Activated effector memory CD4-positive, alpha-beta T cell treated with anti-CD3 and anti-CD28 coated beads, Interleukin-2, amount 50 U/mL, for 16 hours (primary cell): ENCODE data around the gene HOXB8.

ENCODE experiments used
- DNase-seq: peaks from one replicate; pipeline ENCODE4 v3.0.0-alpha.2; 2020

Gene HOXB8

GRCh38 chr17:48567209-48567608 is 47.9 kb downstream of the HOXB8 start:
- no peak for DNase-seq

GRCh38 chr17:48566717-48567116 is 48.4 kb downstream of the HOXB8 start:
- no peak for DNase-seq

- DNase-seq, result no peak
Measured at GRCh38 chr17:48565925-48566710, 49.0 kb downstream of the HOXB8 start.

- no peak for DNase-seq
Measured at GRCh38 chr17:48565022-48565554, 50.0 kb downstream of the HOXB8 start.

GRCh38 chr17:48564188-48565021 is 50.7 kb downstream of the HOXB8 start:
- no peak for DNase-seq

- DNase-seq, result no peak
Measured at GRCh38 chr17:48563867-48564187, 51.3 kb downstream of the HOXB8 start.

- no peak for DNase-seq
Measured at GRCh38 chr17:48563385-48563838, 51.7 kb downstream of the HOXB8 start.

GRCh38 chr17:48562934-48563333 is 52.2 kb downstream of the HOXB8 start:
- no peak for DNase-seq
